ENCODE data around the gene ELOA.

DNA sequence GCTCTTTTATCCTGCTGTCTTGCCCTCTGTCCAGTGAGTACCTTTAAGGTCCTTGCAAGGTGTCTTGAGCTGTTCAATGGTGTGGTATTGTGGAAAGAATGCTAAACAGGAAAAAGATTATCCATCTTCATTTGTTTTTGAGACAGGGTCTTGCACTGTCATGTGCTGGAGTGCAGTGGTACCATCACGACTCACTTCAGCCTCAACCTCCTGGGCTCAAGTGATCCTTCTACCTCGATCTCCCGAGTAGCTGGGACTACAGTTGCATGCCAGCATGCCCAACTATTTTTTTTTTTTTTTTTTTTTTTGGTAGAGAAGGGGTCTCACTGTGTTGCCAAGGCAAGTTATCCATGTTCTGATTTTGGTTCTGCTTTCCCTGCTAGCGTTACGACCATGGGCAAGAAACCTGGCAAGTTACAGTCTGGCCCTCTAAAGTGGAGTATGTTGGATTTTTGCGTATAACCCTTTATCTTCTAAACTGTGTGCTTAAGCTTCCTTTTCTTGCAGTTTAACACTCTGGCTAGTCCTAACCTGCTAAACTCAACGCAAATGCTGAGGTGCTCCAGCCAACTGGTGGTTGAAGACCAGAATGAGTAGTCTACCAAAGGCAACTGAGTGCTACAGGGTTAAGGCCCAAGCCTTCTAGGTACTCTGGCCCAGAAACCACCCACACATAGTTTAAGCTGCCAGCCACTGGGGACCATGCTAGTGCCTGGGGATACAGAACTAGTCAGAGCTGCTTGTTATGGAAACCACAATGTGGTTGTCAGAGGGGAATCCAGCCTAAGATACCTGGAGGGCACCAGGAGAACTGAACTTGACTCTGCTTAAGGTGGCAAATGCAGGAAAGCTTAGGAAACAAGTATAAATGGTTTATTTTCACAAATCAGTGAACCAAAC lies 43.7 kb upstream of the ELOA start:
- TF ChIP-seq, protein P1, sequence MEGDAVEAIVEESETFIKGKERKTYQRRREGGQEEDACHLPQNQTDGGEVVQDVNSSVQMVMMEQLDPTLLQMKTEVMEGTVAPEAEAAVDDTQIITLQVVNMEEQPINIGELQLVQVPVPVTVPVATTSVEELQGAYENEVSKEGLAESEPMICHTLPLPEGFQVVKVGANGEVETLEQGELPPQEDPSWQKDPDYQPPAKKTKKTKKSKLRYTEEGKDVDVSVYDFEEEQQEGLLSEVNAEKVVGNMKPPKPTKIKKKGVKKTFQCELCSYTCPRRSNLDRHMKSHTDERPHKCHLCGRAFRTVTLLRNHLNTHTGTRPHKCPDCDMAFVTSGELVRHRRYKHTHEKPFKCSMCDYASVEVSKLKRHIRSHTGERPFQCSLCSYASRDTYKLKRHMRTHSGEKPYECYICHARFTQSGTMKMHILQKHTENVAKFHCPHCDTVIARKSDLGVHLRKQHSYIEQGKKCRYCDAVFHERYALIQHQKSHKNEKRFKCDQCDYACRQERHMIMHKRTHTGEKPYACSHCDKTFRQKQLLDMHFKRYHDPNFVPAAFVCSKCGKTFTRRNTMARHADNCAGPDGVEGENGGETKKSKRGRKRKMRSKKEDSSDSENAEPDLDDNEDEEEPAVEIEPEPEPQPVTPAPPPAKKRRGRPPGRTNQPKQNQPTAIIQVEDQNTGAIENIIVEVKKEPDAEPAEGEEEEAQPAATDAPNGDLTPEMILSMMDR (IDR thresholded peaks at IDR 0.05; ENCODE audit: insufficient read depth, low read depth, low read length) = no peak
- no peak for TF ChIP-seq EZH2 (IDR thresholded peaks at IDR 0.05; ENCODE audit: insufficient read depth, low read length)

All from astrocyte (in vitro differentiated cells and primary cell).